Liver (tissue), 3 donors: ENCODE data around the gene SMTNL2.

Experiments
- ATF3 ChIP-seq: IDR thresholded peaks from 2 replicates; pipeline ENCODE4 v1.6.1; 2016; ENCODE audit warnings: antibody characterized with exemption
- CTCF ChIP-seq: fragments of 150-350 bp; IDR thresholded peaks from 2 replicates; pipeline ENCODE4 v1.5.1; 2017; ENCODE audit warnings: improper control_type of control experiment, low read depth, low read length; ENCODE audit not compliant: missing input control
- EGR1 ChIP-seq, 2 donors: IDR thresholded peaks; 2 replicates each; pipeline ENCODE4 v1.6.1; 2016 to 2018; ENCODE audit warnings: antibody characterized with exemption in 2 of 2, low read depth in 2 of 2
- FOXA1 ChIP-seq: IDR thresholded peaks from 2 replicates; pipeline ENCODE4 v1.6.1; 2016; ENCODE audit warnings: antibody characterized with exemption
- GABPA ChIP-seq, 2 donors: IDR thresholded peaks in 1 of 2; conservative IDR thresholded peaks in 1 of 2; 2 replicates each; pipeline ENCODE4 v1.6.1; 2016; ENCODE audit warnings: antibody characterized with exemption in 2 of 2, mild to moderate bottlenecking in 1 of 2, moderate library complexity in 1 of 2
- JUND ChIP-seq, 2 donors: IDR thresholded peaks; 2 replicates each; pipeline ENCODE4 v1.6.1; 2016; ENCODE audit warnings: antibody characterized with exemption in 2 of 2
- MAX ChIP-seq: IDR thresholded peaks from 2 replicates; pipeline ENCODE4 v1.6.1; 2016; ENCODE audit warnings: antibody characterized with exemption
- RAD21 ChIP-seq, 2 donors: IDR thresholded peaks; 2 replicates each; pipeline ENCODE4 v1.6.1; 2016; ENCODE audit warnings: antibody characterized with exemption in 2 of 2, mild to moderate bottlenecking in 2 of 2
- REST ChIP-seq: IDR thresholded peaks from 2 replicates; pipeline ENCODE4 v1.6.1; 2016; ENCODE audit warnings: antibody characterized with exemption, mild to moderate bottlenecking
- SP1 ChIP-seq: IDR thresholded peaks from 2 replicates; pipeline ENCODE4 v1.6.1; 2018; ENCODE audit warnings: antibody characterized with exemption, mild to moderate bottlenecking
- donor health status: healthy.
- donor health status: healthy.

GRCh38 chr17:4559139-4559791 is 25.1 kb upstream of the SMTNL2 start:
- no peak for TF ChIP-seq REST
- no peak for TF ChIP-seq MAX
- TF ChIP-seq CTCF, result no peak
- no peak for TF ChIP-seq SP1
- no peak for TF ChIP-seq GABPA (IDR thresholded peaks at IDR 0.05 in 1 of 2, conservative IDR thresholded peaks at IDR 0.05 in 1 of 2)
- no peak for TF ChIP-seq ATF3
- no peak for TF ChIP-seq RAD21 (IDR thresholded peaks at IDR 0.05)
- TF ChIP-seq JUND (IDR thresholded peaks at IDR 0.05), result no peak
- no peak for TF ChIP-seq FOXA1
- TF ChIP-seq EGR1 (IDR thresholded peaks at IDR 0.05; ENCODE audit: low read depth in 2 of 2), result no peak
